SJSA1 (cell line): ENCODE measurements around the gene GIMAP5. TPM values are rescaled to one million over a fixed set of nuclear protein-coding genes. Genes with fewer than 3 reads are reported as not detected.
A peak's percentile ranks its signal among the peaks of the same experiment; 100 is the strongest.
"Not testable (repeated sequence)": the region's sequence is repeated elsewhere in the genome, so short reads cannot be mapped to it uniquely, and the experiment has no call there.

Source experiments
- DNase-seq, 2 experiments: peaks; one replicate each; pipeline ENCODE4 v3.0.0-alpha.2; 2015 to 2020; ENCODE audit warnings: low spot score in 2 of 2, low read depth in 1 of 2
- H3K27ac ChIP-seq: fragments of 250-450 bp; sonication (Bioruptor Pico); 2 replicates; pipeline ENCODE4 v1.5.1; 2020; ENCODE audit warnings: mild to moderate bottlenecking, moderate library complexity
- H3K27me3 ChIP-seq: fragments of 250-450 bp; sonication (Bioruptor Pico); replicated peaks from 2 replicates; pipeline ENCODE4 v1.5.1; 2020; ENCODE audit warnings: mild to moderate bottlenecking, moderate library complexity
- H3K36me3 ChIP-seq: fragments of 250-450 bp; sonication (Bioruptor Pico); 2 replicates; pipeline ENCODE4 v1.5.1; 2020; ENCODE audit warnings: mild to moderate bottlenecking
- H3K4me1 ChIP-seq: fragments of 250-450 bp; sonication (Bioruptor Pico); replicated peaks from 2 replicates; pipeline ENCODE4 v1.6.1; 2021; ENCODE audit warnings: mild to moderate bottlenecking
- H3K4me3 ChIP-seq: fragments of 250-450 bp; sonication (Bioruptor Pico); 2 replicates; pipeline ENCODE4 v1.5.1; 2020; ENCODE audit warnings: mild to moderate bottlenecking
- H3K9me3 ChIP-seq: fragments of 250-450 bp; sonication (Bioruptor Pico); replicated peaks from 2 replicates; pipeline ENCODE4 v1.5.1; 2020; ENCODE audit warnings: mild to moderate bottlenecking
- total RNA-seq: library from RNA; depleted of rRNA; stranded (reverse); fragments of >200 nt; shearing (Covaris generic); gene quantifications from 2 replicates; pipeline ENCODE4 v1.2.3, GENCODE V29; 2014

GIMAP5 gene
- total RNA-seq, 1 experiment from 2014 or later = not detected

GRCh38 chr7:150766334-150766709, 29.1 kb downstream of the GIMAP5 start:
- H3K4me3 ChIP-seq = no peak overlapping the region
- no peaks in the 10 kb centered on the region for H3K9me3 ChIP-seq
- DNase-seq = no peak
- no peaks in the 10 kb centered on the region for H3K36me3 ChIP-seq
- no peaks in the 10 kb centered on the region for H3K4me1 ChIP-seq
- no peaks in the 10 kb centered on the region for H3K27me3 ChIP-seq
- H3K27ac ChIP-seq = no peak overlapping the region

GRCh38 chr7:150769768-150770167, 32.5 kb downstream of the GIMAP5 start:
- H3K4me1 ChIP-seq = no peaks in the 10 kb centered on the region
- no peak overlapping the region for H3K27ac ChIP-seq
- no peaks in the 10 kb centered on the region for H3K27me3 ChIP-seq
- H3K36me3 ChIP-seq = no peaks in the 10 kb centered on the region
- no peak overlapping the region for H3K4me3 ChIP-seq
- no peak for DNase-seq
- no peaks in the 10 kb centered on the region for H3K9me3 ChIP-seq

GRCh38 chr7:150774131-150774530, 36.9 kb downstream of the GIMAP5 start:
- H3K9me3 ChIP-seq, DNase-seq, H3K27me3 ChIP-seq, H3K36me3 ChIP-seq, H3K4me3 ChIP-seq, H3K4me1 ChIP-seq, H3K27ac ChIP-seq: not testable (repeated sequence)

- no peak overlapping the region for H3K4me3 ChIP-seq
- no peak overlapping the region for H3K27ac ChIP-seq
- H3K27me3 ChIP-seq = peaks cover 6% of the 10 kb centered on the region; the same call in 1 of the 2 replicates
- H3K36me3 ChIP-seq = no peaks in the 10 kb centered on the region
- DNase-seq = no peak
- H3K9me3 ChIP-seq = no peaks in the 10 kb centered on the region
- no peaks in the 10 kb centered on the region for H3K4me1 ChIP-seq
Measured at GRCh38 chr7:150778014-150778737, 41.0 kb downstream of the GIMAP5 start.

- no peaks in the 10 kb centered on the region for H3K9me3 ChIP-seq
- DNase-seq = peak; percentile 44 to 71
- H3K27ac ChIP-seq = no peak overlapping the region
- H3K4me1 ChIP-seq = no peaks in the 10 kb centered on the region
- no peak overlapping the region for H3K4me3 ChIP-seq
- peaks cover 6% of the 10 kb centered on the region; the same call in 1 of the 2 replicates for H3K27me3 ChIP-seq
- H3K36me3 ChIP-seq = no peaks in the 10 kb centered on the region
Measured at GRCh38 chr7:150778738-150779301, 41.6 kb downstream of the GIMAP5 start.

GRCh38 chr7:150780292-150780691, 43.1 kb downstream of the GIMAP5 start:
- Histone ChIP-seq H3K4me3 (no peak overlapping the region), H3K4me1 (no peaks in the 10 kb centered on the region), H3K9me3 (no peaks in the 10 kb centered on the region), H3K27me3 (peaks cover 6% of the 10 kb centered on the region; the same call in 1 of the 2 replicates), H3K36me3 (no peaks in the 10 kb centered on the region), H3K27ac (no peak overlapping the region)
- no peak for DNase-seq

GRCh38 chr7:150781103-150781502, 43.9 kb downstream of the GIMAP5 start:
- no peaks in the 10 kb centered on the region for H3K4me1 ChIP-seq
- peaks cover 6% of the 10 kb centered on the region; the same call in 1 of the 2 replicates for H3K27me3 ChIP-seq
- H3K4me3 ChIP-seq = no peak overlapping the region
- H3K9me3 ChIP-seq = no peaks in the 10 kb centered on the region
- no peaks in the 10 kb centered on the region for H3K36me3 ChIP-seq
- no peak for DNase-seq
- no peak overlapping the region for H3K27ac ChIP-seq

- H3K4me3 ChIP-seq = no peak overlapping the region
- H3K27ac ChIP-seq = no peak overlapping the region
- H3K9me3 ChIP-seq = no peaks in the 10 kb centered on the region
- H3K27me3 ChIP-seq = peaks cover 1% of the 10 kb centered on the region; the same call in 1 of the 2 replicates
- H3K4me1 ChIP-seq = no peaks in the 10 kb centered on the region
- H3K36me3 ChIP-seq = no peaks in the 10 kb centered on the region
- DNase-seq = no peak
Measured at GRCh38 chr7:150781961-150782360, 44.7 kb downstream of the GIMAP5 start.

- no peak for DNase-seq
- Histone ChIP-seq H3K36me3 (no peaks in the 10 kb centered on the region), H3K4me3 (no peak overlapping the region), H3K27me3 (0 out of 2 replicates have a peak, but pooled peaks cover 3% of the 10 kb centered on the region), H3K9me3 (no peaks in the 10 kb centered on the region), H3K4me1 (no peaks in the 10 kb centered on the region), H3K27ac (no peak overlapping the region)
Measured at GRCh38 chr7:150784120-150784736, 47.0 kb downstream of the GIMAP5 start.

- H3K36me3 ChIP-seq = no peaks in the 10 kb centered on the region
- no peak overlapping the region for H3K4me3 ChIP-seq
- H3K27me3 ChIP-seq = peaks cover 3% of the 10 kb centered on the region; the same call in 1 of the 2 replicates
- no peak overlapping the region for H3K27ac ChIP-seq
- no peak for DNase-seq
- no peaks in the 10 kb centered on the region for H3K4me1 ChIP-seq
- no peaks in the 10 kb centered on the region for H3K9me3 ChIP-seq
Measured at GRCh38 chr7:150784954-150785353, 47.7 kb downstream of the GIMAP5 start.

- no peak for DNase-seq
- no peaks in the 10 kb centered on the region for H3K4me1 ChIP-seq
- H3K27ac ChIP-seq = no peak overlapping the region
- peaks cover 15% of the 10 kb centered on the region for H3K27me3 ChIP-seq
- H3K4me3 ChIP-seq = no peak overlapping the region
- H3K36me3 ChIP-seq = no peaks in the 10 kb centered on the region
- no peaks in the 10 kb centered on the region for H3K9me3 ChIP-seq
Measured at GRCh38 chr7:150787321-150788281, 50.4 kb downstream of the GIMAP5 start.

GRCh38 chr7:150788474-150789269, 51.5 kb downstream of the GIMAP5 start:
- H3K27me3 ChIP-seq = peaks cover 15% of the 10 kb centered on the region
- H3K27ac ChIP-seq = no peak overlapping the region
- H3K9me3 ChIP-seq = no peaks in the 10 kb centered on the region
- no peaks in the 10 kb centered on the region for H3K36me3 ChIP-seq
- no peak for DNase-seq
- no peak overlapping the region for H3K4me3 ChIP-seq
- no peaks in the 10 kb centered on the region for H3K4me1 ChIP-seq
